ENCODE results near the gene LGALSL. TPM values are rescaled to one million over a fixed set of nuclear protein-coding genes. Genes with fewer than 3 reads are reported as not detected.
A peak's percentile ranks its signal among the peaks of the same experiment; 100 is the strongest.

Gene LGALSL
- total RNA-seq, 1 experiment from 2014 or later: 14.2 TPM

- TF ChIP-seq SP1 (IDR thresholded peaks at IDR 0.05; ENCODE audit: low read depth): no peak
- no peak for TF ChIP-seq ELF1 (IDR thresholded peaks at IDR 0.05; ENCODE audit: borderline replicate concordance, low read depth)
- no peak for TF ChIP-seq REST (IDR thresholded peaks at IDR 0.05; ENCODE audit: low read depth)
These were observed 49.2 kb upstream of the LGALSL start (continued) for GRCh38 chr2:64404743-64405142.

- CTCF ChIA-PET: no interaction called here
- Histone ChIP-seq H3K36me3 (ENCODE audit: control insufficient read depth in 1 of 2, insufficient read depth in 2 of 2, low read length in 2 of 2) (no peaks in the 10 kb centered on the region), H3K9me3 (ENCODE audit: control insufficient read depth in 1 of 2, insufficient read depth in 1 of 2, low read depth in 1 of 2, low read length in 2 of 2) (no peaks in the 10 kb centered on the region), H3K79me2 (ENCODE audit: insufficient read depth, low read length) (no peaks in the 10 kb centered on the region), H4K20me1 (ENCODE audit: insufficient read depth) (no peaks in the 10 kb centered on the region), H3K27ac (ENCODE audit: low read depth, low read length) (no peak overlapping the region), H3K4me1 (ENCODE audit: control insufficient read depth in 1 of 2, insufficient read depth in 2 of 2, low read length in 2 of 2) (peaks cover 8 to 27% of the 10 kb centered on the region in 2 experiments; a peak in 3 of 4 replicates), H3K9ac (ENCODE audit: low read length) (no peak overlapping the region), H3K4me2 (ENCODE audit: low read length) (0 out of 2 replicates have a peak overlapping the region, but pooled peaks have one; percentile 3), H3K27me3 (ENCODE audit: insufficient read depth, low read length) (no peaks in the 10 kb centered on the region; the same call in 1 of the 2 replicates), H2AFZ (ENCODE audit: low read depth, low read length, poor library complexity, severe bottlenecking) (no peak overlapping the region), H3K9me2 (ENCODE audit: insufficient read depth) (no peaks in the 10 kb centered on the region), H3K4me3 (replicated peaks in 1 of 2; ENCODE audit: low read depth in 1 of 2, low read length in 2 of 2) (no peak overlapping the region)
- RAD21 ChIA-PET (ENCODE audit: low non-redundant PET in 1 of 2, low total read pairs in 2 of 2, uncharacterized antibody in 2 of 2, unreplicated experiment in 2 of 2): no interaction called here
- TF ChIP-seq ZFX (IDR thresholded peaks at IDR 0.05): no peak
- no peak for TF ChIP-seq POLR2A (IDR thresholded peaks at IDR 0.05; ENCODE audit: borderline replicate concordance, extremely low read depth, insufficient read depth, insufficient read length)
- no peak for TF ChIP-seq ZNF274 (IDR thresholded peaks at IDR 0.05; ENCODE audit: low read depth, low read length)
- TF ChIP-seq TCF7L2 (IDR thresholded peaks at IDR 0.05; ENCODE audit: borderline replicate concordance, extremely low read depth, insufficient read depth, insufficient read length): no peak
- TF ChIP-seq EGR1 (IDR thresholded peaks at IDR 0.05; ENCODE audit: low read depth): no peak
- no peak for TF ChIP-seq ATF3 (IDR thresholded peaks at IDR 0.05)
- TF ChIP-seq RAD21 (IDR thresholded peaks at IDR 0.05; ENCODE audit: low read depth): no peak
- TF ChIP-seq SRF (IDR thresholded peaks at IDR 0.05; ENCODE audit: low read depth): no peak
- TF ChIP-seq ELF1 (IDR thresholded peaks at IDR 0.05; ENCODE audit: borderline replicate concordance, low read depth): no peak
- TF ChIP-seq FOSL1 (IDR thresholded peaks at IDR 0.05; ENCODE audit: low read depth): no peak
- no peak for TF ChIP-seq EZH2phosphoT487 (IDR thresholded peaks at IDR 0.05; ENCODE audit: borderline replicate concordance)
- no peak for TF ChIP-seq CEBPB (IDR thresholded peaks at IDR 0.05; ENCODE audit: low read depth)
- no peak for TF ChIP-seq YY1 (IDR thresholded peaks at IDR 0.05; ENCODE audit: extremely low read depth, insufficient replicate concordance, low read depth, low read length)
- TF ChIP-seq REST (IDR thresholded peaks at IDR 0.05; ENCODE audit: low read depth): no peak
- no peak for TF ChIP-seq EZH2 (IDR thresholded peaks at IDR 0.05)
- no peak for TF ChIP-seq MAX (IDR thresholded peaks at IDR 0.05)
- TF ChIP-seq SP1 (IDR thresholded peaks at IDR 0.05; ENCODE audit: low read depth): no peak
- intact Hi-C loops (cut with micrococcal nuclease): no loop called here
- POLR2A ChIA-PET: interaction anchor here (0.5 kb wide), 1 partner anchor 424 kb away, joined by 4 read pairs; no protein-coding TSS in a partner anchor
- ATAC-seq (no peak), DNase-seq (ENCODE audit: low read depth, low spot score) (no peak)
- BruUV-seq (replicated peaks): no TSS peak
These were observed 48.2 kb upstream of the LGALSL start for GRCh38 chr2:64405581-64406406.

Data from HCT116 (cell line).